ENCODE results near the gene ANKRD55.

DNA sequence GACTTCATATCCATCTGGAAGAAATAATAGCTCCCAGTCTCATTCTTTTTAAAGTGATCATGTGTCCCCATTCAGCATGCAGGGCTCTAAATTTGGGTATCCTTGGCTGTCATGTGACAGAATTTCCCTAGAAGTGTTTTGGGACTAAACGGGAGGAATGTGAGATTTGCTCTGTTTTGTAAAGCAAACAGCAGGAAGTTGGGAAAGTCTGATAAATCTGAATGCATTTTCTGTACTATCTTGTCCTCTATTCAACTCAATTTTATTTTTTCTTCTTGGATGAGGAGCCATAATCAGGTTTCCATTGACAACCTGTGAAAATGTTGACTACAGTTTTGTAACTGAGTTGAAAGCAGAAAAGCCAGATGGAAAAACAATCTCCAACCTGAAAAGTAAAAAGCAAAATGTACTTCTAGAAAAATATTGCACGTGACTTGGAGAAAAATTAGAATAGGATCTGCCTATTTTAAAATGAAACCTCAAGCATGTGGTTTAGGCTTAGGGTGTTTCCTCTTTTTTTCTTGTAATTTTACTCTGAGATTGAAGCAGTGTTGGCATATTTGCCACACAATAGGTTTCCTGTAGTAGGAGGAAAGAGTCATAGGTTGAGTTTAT is 162.2 kb downstream of the ANKRD55 start:
- TF ChIP-seq, protein P1, sequence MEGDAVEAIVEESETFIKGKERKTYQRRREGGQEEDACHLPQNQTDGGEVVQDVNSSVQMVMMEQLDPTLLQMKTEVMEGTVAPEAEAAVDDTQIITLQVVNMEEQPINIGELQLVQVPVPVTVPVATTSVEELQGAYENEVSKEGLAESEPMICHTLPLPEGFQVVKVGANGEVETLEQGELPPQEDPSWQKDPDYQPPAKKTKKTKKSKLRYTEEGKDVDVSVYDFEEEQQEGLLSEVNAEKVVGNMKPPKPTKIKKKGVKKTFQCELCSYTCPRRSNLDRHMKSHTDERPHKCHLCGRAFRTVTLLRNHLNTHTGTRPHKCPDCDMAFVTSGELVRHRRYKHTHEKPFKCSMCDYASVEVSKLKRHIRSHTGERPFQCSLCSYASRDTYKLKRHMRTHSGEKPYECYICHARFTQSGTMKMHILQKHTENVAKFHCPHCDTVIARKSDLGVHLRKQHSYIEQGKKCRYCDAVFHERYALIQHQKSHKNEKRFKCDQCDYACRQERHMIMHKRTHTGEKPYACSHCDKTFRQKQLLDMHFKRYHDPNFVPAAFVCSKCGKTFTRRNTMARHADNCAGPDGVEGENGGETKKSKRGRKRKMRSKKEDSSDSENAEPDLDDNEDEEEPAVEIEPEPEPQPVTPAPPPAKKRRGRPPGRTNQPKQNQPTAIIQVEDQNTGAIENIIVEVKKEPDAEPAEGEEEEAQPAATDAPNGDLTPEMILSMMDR (IDR thresholded peaks at IDR 0.05 in 8 of 11, conservative IDR thresholded peaks at IDR 0.05 in 3 of 11), result no peak
- no peak for TF ChIP-seq POLR2AphosphoS5 (IDR thresholded peaks at IDR 0.05)
